Measurements from ENCODE around the gene CCNA1.

The CCNA1 gene
- 5.2 to 108 (median 15.9) reads per million in 17 experiments for total RNA-seq

DNA sequence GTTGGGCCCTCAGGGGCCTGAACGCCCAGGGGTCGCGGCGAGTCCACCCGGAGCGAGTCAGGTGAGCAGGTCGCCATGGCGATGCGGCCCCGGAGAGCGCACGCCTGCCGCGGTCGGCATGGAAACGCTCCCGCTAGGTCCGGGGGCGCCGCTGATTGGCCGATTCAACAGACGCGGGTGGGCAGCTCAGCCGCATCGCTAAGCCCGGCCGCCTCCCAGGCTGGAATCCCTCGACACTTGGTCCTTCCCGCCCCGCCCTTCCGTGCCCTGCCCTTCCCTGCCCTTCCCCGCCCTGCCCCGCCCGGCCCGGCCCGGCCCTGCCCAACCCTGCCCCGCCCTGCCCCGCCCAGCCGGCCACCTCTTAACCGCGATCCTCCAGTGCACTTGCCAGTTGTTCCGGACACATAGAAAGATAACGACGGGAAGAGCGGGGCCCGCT is at the start of gene CCNA1:
Gene CCNA1, plus strand, starts transcription at position 390 of the 439 bp plus-strand sequence. CDS start 562 bp downstream, outside the sequence.
- peak; percentile 62 to 89 (median 74) for DNase-seq

DNA sequence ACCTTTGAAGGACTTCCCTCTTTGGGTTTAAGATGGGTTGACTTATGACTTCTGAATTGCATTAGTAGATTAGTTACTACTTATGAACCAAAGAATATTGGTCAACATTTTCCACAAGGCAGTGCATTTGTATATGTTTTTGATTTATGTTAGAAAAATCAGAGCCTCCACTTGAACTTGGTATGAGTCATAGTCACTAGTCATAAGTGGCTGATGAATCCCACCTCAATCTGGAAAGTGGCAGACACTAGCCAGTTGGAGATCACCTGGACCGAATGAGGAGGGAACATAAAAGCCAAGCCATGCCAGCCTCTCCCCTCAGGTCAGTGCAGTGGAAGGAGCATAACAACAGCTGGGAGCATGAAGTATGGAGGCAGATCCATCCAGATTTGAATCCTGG is 46.8 kb upstream of the CCNA1 start:
- peak in 1 of 4 experiments; percentile 6 for DNase-seq

DNA sequence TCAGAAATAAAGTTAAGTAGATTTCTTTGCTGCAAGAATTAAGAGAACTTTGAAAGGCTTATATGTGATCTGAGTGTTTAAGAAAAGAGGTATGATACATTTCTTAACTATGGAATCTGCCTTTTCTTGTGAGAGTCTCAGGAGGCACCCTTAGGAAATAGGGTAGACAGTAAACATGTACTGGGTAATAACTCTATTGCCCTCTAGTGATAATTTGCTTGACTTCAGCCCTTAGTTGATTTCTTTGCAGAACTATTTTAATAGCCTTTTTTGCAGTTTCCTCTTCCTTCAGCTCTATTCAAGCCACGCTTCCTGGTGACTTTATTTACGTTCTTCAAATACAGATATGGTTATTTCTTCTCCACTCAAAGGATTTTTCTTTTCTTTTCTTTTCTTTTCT is 37.0 kb upstream of the CCNA1 start:
- peak; percentile 27 to 76 (median 56) for DNase-seq

GRCh38 chr13:36405151-36405550 is 27.1 kb upstream of the CCNA1 start:
- DNase-seq: peak in 3 of 4 experiments; percentile 40 to 53 (median 43)

- no peak for DNase-seq
Measured at GRCh38 chr13:36412736-36413135, 19.6 kb upstream of the CCNA1 start.

DNA sequence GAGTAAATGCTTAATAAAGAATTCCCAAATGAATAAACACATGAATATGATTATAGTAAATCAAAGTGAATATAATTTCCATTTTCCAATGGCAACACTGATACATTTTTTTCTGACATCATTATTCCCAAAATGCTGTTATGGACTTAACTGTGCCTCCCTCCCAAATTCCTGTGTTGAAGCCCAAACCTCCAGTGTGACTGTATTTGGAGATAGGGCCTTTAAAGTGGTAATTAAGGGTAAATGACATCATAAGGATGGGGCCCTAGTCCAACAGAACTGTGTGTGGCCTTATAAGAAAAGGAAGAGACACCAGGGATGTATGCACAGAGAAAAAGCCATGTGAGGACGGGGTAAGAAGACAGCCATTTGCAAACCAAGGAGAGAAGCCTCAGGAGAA is 19.1 kb upstream of the CCNA1 start:
- DNase-seq: no peak

DNA sequence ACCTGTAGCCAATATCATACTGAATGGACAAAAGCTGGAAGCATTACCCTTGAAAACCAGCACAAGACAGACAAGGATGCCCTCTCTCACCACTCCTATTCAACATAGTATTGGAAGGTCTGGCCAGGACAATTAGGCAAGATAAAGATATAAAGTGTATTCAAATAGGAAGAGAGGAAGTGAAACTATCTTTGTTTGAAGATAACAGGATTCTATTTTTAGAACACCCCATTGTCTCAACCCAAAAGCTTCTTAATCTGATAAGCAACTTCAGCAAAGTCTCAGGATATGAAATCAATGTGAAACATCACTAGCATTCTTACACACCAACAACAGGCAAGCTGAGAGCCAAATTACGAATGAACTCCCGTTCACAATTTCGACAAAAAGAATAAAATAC is 17.8 kb upstream of the CCNA1 start:
- DNase-seq: no peak

DNA sequence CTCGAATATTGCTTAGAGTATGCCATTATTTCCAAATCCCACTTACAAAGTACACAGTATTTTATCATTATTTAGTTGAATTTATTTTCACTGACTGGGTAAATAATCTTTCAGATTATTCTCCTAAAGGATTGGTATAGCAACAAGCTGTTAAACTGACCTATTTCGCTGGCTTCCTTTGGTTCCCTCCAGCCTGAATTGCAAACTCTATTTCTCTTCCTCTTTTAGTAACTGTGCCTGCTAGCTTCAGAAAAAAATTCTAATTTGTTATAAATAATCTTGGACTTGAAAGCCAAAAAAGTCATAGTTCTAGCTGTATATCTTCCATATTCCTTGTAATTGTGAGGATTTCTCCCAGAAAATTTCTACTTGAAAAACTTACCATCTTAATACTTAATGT is 15.0 kb upstream of the CCNA1 start:
- DNase-seq: peak in 3 of 4 experiments; percentile 55 to 68 (median 62)

GRCh38 chr13:36418022-36418805 is 14.1 kb upstream of the CCNA1 start:
- peak; percentile 37 to 87 (median 66) for DNase-seq

DNA sequence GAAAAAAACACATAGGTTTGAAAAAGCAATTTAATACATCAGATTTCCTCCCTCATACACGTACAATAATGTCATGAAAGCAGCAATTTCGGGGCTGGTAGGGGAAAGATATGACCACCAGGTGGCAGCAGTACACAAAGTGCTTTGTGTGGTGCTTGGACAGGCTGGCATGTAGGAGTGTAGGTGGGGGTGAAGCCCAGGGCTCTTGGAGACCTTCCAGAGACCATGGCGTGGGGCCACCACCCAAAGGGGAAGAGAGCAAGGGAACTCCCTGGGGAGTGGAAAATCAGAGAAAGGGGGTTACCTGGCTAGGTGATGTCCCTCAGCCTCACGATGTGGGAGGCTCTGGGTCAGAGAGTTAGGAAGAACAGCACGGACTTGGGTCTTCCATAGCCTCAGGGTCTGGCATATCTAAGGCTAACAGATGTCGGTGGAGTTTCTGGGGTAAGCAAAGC is 11.8 kb upstream of the CCNA1 start:
- DNase-seq: peak; percentile 87 to 94 (median 90)

DNA sequence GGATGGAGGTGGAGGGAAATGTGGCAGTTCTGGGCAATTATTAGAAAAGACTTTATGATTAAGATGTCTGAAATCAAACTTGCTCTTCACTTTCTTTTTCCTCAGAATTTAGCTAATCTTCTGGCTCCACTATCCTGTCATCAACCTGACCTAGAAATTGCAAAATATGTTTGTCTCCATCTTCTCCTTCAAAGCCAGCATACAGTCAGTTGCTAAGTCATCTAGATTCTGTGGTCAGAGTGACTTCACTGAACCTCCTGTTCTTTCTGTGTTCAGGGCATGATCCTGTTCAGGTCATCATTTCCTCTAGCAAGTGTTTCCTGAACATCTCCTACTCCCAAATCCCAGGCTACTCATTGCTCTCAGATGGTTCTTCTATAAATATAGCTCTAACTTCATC is 10.8 kb upstream of the CCNA1 start:
- DNase-seq: peak in 3 of 4 experiments; percentile 37 to 73 (median 55)

DNA sequence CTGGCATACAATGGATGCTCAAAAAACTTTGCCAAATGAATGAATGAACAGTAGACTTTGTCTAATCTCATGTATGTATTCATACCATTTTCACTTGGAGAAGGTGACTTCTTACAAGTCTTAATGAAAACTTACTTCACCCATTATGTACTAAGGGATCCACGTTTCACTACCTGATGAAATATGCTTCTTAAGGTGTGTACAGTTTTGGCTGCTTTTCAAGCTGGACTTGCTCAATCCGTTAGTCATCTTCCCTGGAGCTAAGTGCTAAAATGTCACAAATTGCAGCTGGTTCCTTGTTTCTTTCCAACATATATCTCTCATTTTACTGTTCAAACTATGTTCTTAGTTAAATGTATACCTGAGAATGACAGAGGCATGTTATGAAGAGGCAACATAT is 4.2 kb upstream of the CCNA1 start:
- DNase-seq: peak in 1 of 4 experiments; percentile 22

DNA sequence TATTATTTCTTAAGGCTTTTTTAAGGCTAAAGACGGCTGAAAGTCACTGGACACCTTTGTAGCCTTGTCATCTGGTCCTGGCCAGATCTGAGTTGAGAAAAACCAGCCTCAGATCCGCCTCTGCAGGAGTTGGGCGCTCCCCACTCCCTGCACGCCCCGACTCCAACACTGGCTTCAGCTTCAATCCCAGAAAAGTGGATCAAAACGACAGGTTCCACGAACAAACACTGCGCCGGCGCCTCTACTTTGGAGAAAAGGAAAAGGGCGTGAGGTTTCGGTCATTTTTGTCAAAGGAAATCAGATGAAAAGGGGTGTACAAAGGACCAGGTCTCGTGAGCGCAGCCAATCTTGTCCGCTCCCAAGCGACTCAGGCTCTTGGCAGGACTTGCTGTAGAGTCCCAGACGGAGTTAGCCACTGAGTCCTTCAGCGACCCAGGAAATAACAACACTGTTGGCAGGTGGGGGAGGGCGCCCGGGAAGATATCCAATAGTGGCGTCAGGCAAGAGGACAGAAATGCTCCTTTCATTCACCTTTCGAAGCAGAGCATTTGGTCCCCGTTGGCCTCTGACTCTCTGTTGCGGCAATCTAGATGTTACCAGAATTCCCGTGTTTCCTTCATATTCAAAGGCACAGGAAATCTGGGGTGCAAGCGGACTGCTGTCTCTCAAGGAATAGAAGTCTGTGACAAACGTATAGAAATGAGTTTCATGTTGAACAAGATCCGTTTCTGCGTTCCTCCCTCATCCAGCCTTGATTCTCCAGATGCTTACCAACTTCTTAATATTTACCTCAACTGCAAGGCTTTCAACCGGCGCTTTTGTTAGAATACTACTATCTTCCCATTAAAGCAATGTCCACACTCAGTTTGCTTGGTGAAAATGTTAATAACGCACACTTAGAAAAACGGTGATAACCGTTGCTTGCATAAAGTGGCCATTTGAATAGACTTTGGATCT is 1.8 kb upstream of the CCNA1 start:
- DNase-seq: peak in 1 of 4 experiments; percentile 17

- DNase-seq: peak in 3 of 4 experiments; percentile 42 to 75 (median 56)
Measured at GRCh38 chr13:36431204-36432105, 840 bp upstream of the CCNA1 start.

- DNase-seq: peak in 3 of 4 experiments; percentile 16 to 69 (median 65)
Measured at GRCh38 chr13:36436811-36437210, 4.5 kb downstream of the CCNA1 start.

GRCh38 chr13:36438594-36439483 is 6.5 kb downstream of the CCNA1 start:
- DNase-seq: no peak

DNA sequence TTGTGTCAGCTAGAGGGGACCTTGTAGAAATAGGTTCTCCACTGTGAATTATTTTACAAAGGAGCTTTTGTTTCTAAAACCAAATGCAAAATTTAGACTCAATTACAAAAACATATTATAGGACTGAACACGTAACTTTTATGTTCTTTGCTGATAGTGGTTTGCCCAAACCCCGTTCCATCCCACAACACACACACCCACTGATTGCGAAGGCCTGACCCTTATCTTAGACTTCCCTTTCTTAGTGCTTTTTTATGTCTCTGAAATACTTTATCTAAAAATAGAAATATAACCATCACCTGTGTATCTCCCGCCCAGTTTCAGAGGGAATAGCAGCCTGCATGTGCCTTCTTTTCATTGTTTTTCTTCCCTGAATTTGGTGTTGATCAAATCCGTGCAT is 13.0 kb downstream of the CCNA1 start:
- peak in 2 of 4 experiments; percentile 10 to 20 for DNase-seq

DNA sequence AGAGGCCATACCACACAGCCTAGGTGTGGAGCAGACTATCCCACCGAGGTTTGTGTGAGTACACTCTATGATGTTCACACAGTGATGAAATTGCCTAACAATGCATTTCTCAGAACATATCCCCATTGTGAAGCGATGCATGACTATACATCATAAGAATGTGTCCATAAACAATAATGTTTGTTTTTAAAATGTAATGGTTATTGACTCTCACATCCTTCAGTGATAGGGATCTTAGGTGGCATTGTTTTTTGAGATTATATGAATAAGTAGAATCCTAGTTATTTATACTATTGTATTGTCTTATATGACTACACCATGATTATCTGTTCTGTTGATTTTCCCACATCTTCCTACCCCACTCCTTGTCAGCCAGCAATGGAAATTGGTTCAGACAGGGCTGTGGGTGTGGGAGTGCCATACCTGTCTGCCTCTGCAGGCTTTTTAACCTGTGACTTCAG is 13.6 kb downstream of the CCNA1 start:
- DNase-seq: no peak

- DNase-seq: no peak
Measured at GRCh38 chr13:36447501-36447900, 15.2 kb downstream of the CCNA1 start.

GRCh38 chr13:36450534-36450933 is 18.2 kb downstream of the CCNA1 start:
- no peak for DNase-seq

- no peak for DNase-seq
Measured at GRCh38 chr13:36453516-36453915, 21.2 kb downstream of the CCNA1 start.
